Measurements from ENCODE around the gene DHX35. TPM values are rescaled to one million over a fixed set of nuclear protein-coding genes. Genes with fewer than 3 reads are reported as not detected.

Gene DHX35
- total and polyA plus RNA-seq, 2 of the 13 experiments (the other 11 are each of a cell fraction or from before 2014, with no cell fraction given), result 25.8 to 28.7 TPM

GRCh38 chr20:39013662-39014109 lies 51.5 kb downstream of the DHX35 start (continued):
- TF ChIP-seq HNF1A (IDR thresholded peaks at IDR 0.05; ENCODE audit: low read depth) (peak; percentile 76), HNF1A (CRISPR knock-in tag; IDR thresholded peaks at IDR 0.05; ENCODE audit: borderline replicate concordance) (peak; percentile 28; the same call in 1 of the 2 replicates), YEATS2 (CRISPR knock-in tag; IDR thresholded peaks at IDR 0.05; ENCODE audit: borderline replicate concordance) (peak; percentile 43; the same call in 1 of the 2 replicates), RFX1 (IDR thresholded peaks at IDR 0.05) (no peak), ZNF772 (CRISPR knock-in tag; IDR thresholded peaks at IDR 0.05) (peak; percentile 28; the same call in 1 of the 2 replicates), FOXC1 (CRISPR knock-in tag; IDR thresholded peaks at IDR 0.05; ENCODE audit: borderline replicate concordance) (no peak), PBX2 (CRISPR knock-in tag; IDR thresholded peaks at IDR 0.05) (no peak), ELF4 (CRISPR knock-in tag; IDR thresholded peaks at IDR 0.05; ENCODE audit: borderline replicate concordance) (0 out of 2 replicates have a peak, but pooled peaks have one; percentile 19), ERF (CRISPR knock-in tag; IDR thresholded peaks at IDR 0.05) (peak; percentile 57; the same call in 1 of the 2 replicates), GRHL1 (CRISPR knock-in tag; conservative IDR thresholded peaks at IDR 0.05) (no peak), ZC3H4 (CRISPR knock-in tag; IDR thresholded peaks at IDR 0.05; ENCODE audit: borderline replicate concordance) (no peak), PHB2 (IDR thresholded peaks at IDR 0.05; ENCODE audit: partially characterized antibody) (no peak), ZSCAN20 (CRISPR knock-in tag; IDR thresholded peaks at IDR 0.05; ENCODE audit: borderline replicate concordance) (no peak), ZMAT5 (CRISPR knock-in tag; IDR thresholded peaks at IDR 0.05; ENCODE audit: borderline replicate concordance, low read depth) (no peak), ZNF770 (CRISPR knock-in tag; IDR thresholded peaks at IDR 0.05) (no peak), ZNF484 (CRISPR knock-in tag; IDR thresholded peaks at IDR 0.05; ENCODE audit: borderline replicate concordance, low read depth) (no peak), ZNF790 (CRISPR knock-in tag; IDR thresholded peaks at IDR 0.05; ENCODE audit: borderline replicate concordance) (no peak), PHF21A (CRISPR knock-in tag; IDR thresholded peaks at IDR 0.05) (peak; percentile 72), MTA3 (CRISPR knock-in tag; IDR thresholded peaks at IDR 0.05) (no peak), SCMH1 (CRISPR knock-in tag; IDR thresholded peaks at IDR 0.05; ENCODE audit: borderline replicate concordance) (no peak), ZNF432 (CRISPR knock-in tag; IDR thresholded peaks at IDR 0.05; ENCODE audit: borderline replicate concordance) (no peak)

Measured in HepG2 (cell line).